ENCODE results near the gene ANTXR2.
"Not testable (repeated sequence)": the region's sequence is repeated elsewhere in the genome, so short reads cannot be mapped to it uniquely, and the experiment has no call there.

ANTXR2 gene

GRCh38 chr4:79905212-79905611 lies 167.8 kb downstream of the ANTXR2 start:
- DNase-seq = no peak

GRCh38 chr4:79904331-79904730 lies 168.7 kb downstream of the ANTXR2 start:
- DNase-seq = no peak

DNA sequence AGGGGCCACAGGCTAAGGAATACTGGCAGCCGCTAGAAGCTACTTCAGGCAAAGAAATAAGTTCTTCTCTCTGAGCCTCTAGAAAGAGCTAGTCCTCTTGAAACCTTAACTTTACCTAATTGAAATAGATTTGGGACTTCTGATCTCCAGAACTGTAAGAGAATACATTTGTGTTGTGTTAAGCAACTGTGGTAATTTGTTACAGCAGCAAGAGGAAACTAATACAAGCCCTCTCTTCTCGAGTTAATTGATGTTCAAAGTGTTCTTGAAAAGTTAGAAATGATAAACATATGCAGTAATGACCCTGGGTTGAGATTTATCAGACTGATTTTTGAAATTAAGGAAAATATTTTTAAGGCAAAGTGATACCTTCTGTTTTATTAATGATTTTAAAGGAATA lies 172.8 kb downstream of the ANTXR2 start:
- no peak for DNase-seq

GRCh38 chr4:79899481-79899880 lies 173.5 kb downstream of the ANTXR2 start:
- no peak for DNase-seq

GRCh38 chr4:79898055-79898454 lies 175.0 kb downstream of the ANTXR2 start:
- no peak for DNase-seq

- DNase-seq = no peak
Measured at GRCh38 chr4:79897174-79897573, 175.9 kb downstream of the ANTXR2 start.

DNA sequence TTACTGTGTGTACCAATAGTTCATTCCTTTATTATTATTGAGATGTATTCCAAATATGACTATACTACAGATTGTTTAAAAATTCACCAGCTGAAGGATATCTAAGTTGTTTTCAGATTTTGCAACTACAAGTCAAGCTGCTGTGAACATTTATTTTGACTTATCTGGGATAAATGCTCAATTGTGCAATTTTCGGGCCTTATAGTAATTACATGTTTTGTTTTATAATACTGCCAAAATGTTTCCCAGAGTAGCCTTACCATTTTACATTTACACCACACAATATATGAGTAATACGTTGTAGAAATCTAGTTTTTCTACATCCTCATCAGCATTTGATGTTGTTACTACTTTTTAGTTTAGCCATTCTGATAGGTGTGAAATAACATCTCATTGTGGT lies 179.6 kb downstream of the ANTXR2 start:
- DNase-seq = no peak

DNA sequence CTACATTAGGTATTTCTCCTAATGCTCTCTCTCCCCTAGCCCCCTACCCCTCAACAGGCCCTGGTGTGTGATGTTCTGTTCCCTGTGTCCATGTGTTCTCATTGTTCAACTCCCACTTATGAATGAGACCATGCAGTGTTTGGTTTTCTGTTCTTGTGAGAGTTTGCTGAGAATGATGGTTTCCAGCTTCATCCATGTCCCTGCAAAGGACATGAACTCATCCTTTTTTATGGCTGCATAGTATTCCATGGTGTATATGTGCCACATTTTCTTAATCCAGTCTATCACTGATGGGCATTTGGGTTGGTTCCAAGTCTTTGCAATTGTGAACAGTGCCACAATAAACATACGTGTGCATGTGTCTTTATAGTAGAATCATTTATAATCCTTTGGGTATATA lies 184.0 kb downstream of the ANTXR2 start:
- DNase-seq = not testable (repeated sequence)

GRCh38 chr4:79886557-79886956 lies 186.5 kb downstream of the ANTXR2 start:
- no peak for DNase-seq

DNA sequence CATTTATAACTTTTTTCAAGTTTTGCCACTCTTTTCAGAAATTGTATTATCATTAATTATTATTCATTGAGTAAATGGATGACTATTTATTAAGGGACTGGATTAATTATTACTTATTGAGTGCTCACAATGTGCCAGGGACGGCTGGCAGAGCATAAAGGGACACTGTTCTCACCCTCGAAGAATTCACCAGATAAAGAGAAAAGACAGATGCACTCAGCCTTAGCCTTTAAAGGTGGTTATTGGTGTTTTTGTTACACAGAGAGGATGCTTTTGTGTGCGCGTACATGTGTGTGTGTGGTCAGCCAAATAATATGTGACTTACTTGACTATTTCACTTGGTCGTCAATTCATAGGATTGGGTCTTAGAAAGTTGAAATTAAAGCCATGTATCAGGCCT lies 187.0 kb downstream of the ANTXR2 start:
- no peak for DNase-seq

- no peak for DNase-seq
Measured at GRCh38 chr4:79883290-79883689, 189.7 kb downstream of the ANTXR2 start.

- no peak for DNase-seq
Measured at GRCh38 chr4:79882806-79883205, 190.2 kb downstream of the ANTXR2 start.

GRCh38 chr4:79881407-79881806 lies 191.6 kb downstream of the ANTXR2 start:
- DNase-seq = no peak

GRCh38 chr4:79877511-79877910 lies 195.5 kb downstream of the ANTXR2 start:
- no peak for DNase-seq

DNA sequence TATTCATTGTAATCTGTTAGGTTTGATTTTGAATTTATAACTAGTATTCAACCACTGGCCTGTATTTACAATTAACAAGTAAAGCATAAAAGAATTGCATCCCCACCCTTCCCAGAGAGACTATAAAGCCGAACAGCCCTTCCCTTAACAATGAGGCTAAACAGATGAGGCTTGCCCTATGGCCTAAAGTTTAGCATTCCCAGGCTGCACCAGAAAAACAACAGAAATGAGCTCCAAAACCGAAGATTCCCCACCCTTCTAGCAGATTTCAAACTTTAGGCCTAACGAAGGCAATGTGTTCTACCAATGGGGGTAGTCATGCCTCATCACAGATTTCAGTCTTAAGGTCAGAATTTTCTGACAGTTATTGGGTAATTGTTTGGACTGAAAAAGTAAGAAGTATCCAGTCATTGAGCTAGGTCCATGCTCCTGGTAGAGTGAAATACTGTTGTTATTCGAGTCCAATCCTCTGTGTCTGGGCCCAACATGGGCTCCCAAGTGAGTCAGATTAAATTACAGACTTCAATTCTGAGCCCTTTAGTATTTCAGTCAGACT lies 197.6 kb downstream of the ANTXR2 start:
- no peak for DNase-seq

DNA sequence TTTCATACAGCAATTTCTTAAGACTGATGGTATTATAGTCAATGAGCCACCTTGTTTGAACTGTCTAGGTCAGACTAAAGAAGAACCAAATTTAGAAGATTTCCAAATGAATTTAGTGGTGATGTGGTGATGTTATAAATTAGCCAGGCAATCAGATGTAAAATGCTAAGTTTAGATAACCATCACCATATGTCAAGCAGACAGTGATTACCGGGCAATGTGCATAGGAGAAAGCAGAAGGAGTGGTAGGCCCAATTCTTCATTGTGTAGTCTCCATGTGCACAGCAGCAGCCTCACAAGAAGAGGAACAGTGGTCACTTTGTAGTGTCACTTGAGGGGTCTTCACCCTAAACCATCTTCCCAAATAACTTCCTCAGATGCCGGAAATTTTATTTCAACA lies 198.8 kb downstream of the ANTXR2 start:
- no peak for DNase-seq

GRCh38 chr4:79872738-79873137 lies 200.3 kb downstream of the ANTXR2 start:
- DNase-seq = no peak

- DNase-seq = no peak
Measured at GRCh38 chr4:79871961-79872360, 201.1 kb downstream of the ANTXR2 start.

GRCh38 chr4:79869597-79870237 lies 203.3 kb downstream of the ANTXR2 start:
- DNase-seq = no peak

GRCh38 chr4:79865201-79865597 lies 207.8 kb downstream of the ANTXR2 start:
- no peak for DNase-seq

GRCh38 chr4:79864500-79865200 lies 208.4 kb downstream of the ANTXR2 start:
- DNase-seq = peak; percentile 68

GRCh38 chr4:79863333-79863732 lies 209.7 kb downstream of the ANTXR2 start:
- no peak for DNase-seq

- DNase-seq = no peak
Measured at GRCh38 chr4:79862821-79863220, 210.2 kb downstream of the ANTXR2 start.

DNA sequence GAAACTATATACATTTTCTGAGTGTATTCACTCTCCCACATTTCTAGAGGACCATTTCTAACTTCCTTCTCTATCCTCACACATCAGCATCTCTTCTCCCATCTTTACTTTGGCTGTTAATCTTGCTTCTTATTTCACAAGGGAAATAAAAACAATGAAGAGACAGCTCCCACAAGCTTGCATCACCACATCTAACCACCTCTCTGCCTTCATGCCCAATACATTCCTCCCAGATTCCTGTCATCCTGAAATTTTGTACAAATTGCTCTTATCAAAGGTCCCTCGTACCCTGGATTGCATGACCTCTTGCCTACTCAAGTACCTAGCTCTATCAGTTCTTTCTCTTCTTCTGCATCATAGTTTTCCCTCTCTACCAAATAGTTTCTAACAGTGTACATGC lies 215.2 kb downstream of the ANTXR2 start:
- no peak for DNase-seq

DNA sequence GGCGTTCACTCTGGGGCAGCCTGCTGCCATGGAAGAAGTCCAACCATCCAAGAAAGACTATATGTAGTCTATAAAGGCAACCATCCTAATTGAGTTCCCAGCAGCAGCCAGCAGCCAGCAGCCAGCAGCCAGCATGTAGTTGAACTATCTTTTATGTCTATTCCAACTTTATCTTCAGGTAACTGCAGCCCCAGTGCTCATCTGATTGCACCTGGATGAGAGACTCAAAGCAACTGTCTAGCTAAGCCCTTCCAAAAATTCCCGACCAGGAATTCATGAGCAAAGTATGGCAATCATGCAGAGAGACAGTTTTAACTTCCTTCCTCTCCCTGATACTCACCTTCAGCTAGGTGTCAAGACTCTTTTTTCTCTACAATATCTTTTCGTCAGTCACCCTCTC lies 216.8 kb downstream of the ANTXR2 start:
- no peak for DNase-seq

Measured in NCI-H345 (cell line).